H9 (cell line): Measurements from ENCODE around the gene AMOT. TPM values are rescaled to one million over a fixed set of nuclear protein-coding genes. Genes with fewer than 3 reads are reported as not detected.

Experiments
- DNase-seq: peaks from one replicate; pipeline ENCODE4 v3.0.0-alpha.2; 2017
- H2AFZ ChIP-seq: one replicate; pipeline ENCODE4 v1.6.1; 2013; ENCODE audit warnings: mild to moderate bottlenecking, low read length, control low read depth, moderate library complexity
- H2AK5ac ChIP-seq: 2 replicates; pipeline ENCODE4 v1.6.1; 2013; ENCODE audit warnings: low read length, control low read depth, mixed read lengths; ENCODE audit not compliant: insufficient read length
- H2BK120ac ChIP-seq: one replicate; pipeline ENCODE4 v1.6.1; 2013; ENCODE audit warnings: low read depth, mild to moderate bottlenecking, low read length, control low read depth, inconsistent platforms; ENCODE audit not compliant: poor library complexity, severe bottlenecking
- H2BK12ac ChIP-seq: 2 replicates; pipeline ENCODE4 v1.6.1; 2013; ENCODE audit warnings: low read length, control low read depth, mixed read lengths, low read depth; ENCODE audit not compliant: insufficient read length
- H2BK15ac ChIP-seq: 2 replicates; pipeline ENCODE4 v1.6.1; 2013; ENCODE audit warnings: low read depth, low read length, control low read depth
- H2BK20ac ChIP-seq: one replicate; pipeline ENCODE4 v1.6.1; 2013; ENCODE audit warnings: low read depth, mild to moderate bottlenecking, low read length, control low read depth, inconsistent platforms; ENCODE audit not compliant: poor library complexity, severe bottlenecking
- H2BK5ac ChIP-seq: 2 replicates; pipeline ENCODE4 v1.6.1; 2013; ENCODE audit warnings: low read length, control low read depth, mixed read lengths; ENCODE audit not compliant: insufficient read length
- H3K14ac ChIP-seq: 2 replicates; pipeline ENCODE4 v1.6.1; 2013; ENCODE audit warnings: low read length, control low read depth; ENCODE audit not compliant: insufficient read depth
- H3K18ac ChIP-seq: 2 replicates; pipeline ENCODE4 v1.6.1; 2013; ENCODE audit warnings: low read depth, mild to moderate bottlenecking, mixed read lengths, low read length, control low read depth; ENCODE audit not compliant: insufficient read length
- H3K23ac ChIP-seq: 2 replicates; pipeline ENCODE4 v1.6.1; 2013; ENCODE audit warnings: low read length, control low read depth, mixed read lengths, low read depth; ENCODE audit not compliant: insufficient read length
- H3K23me2 ChIP-seq: 2 replicates; pipeline ENCODE4 v1.6.1; 2013; ENCODE audit warnings: low read depth, mild to moderate bottlenecking, mixed read lengths, low read length, control low read depth; ENCODE audit not compliant: insufficient read length, poor library complexity, severe bottlenecking
- H3K27ac ChIP-seq: 2 replicates; pipeline ENCODE4 v1.5.1; 2013; ENCODE audit warnings: low read length, control low read depth, mixed read lengths, low read depth; ENCODE audit not compliant: insufficient read length
- H3K27me3 ChIP-seq: 2 replicates; pipeline ENCODE4 v1.6.1; 2013; ENCODE audit warnings: low read length, control low read depth, inconsistent platforms; ENCODE audit not compliant: insufficient read depth
- H3K4ac ChIP-seq: 2 replicates; pipeline ENCODE4 v1.6.1; 2013; ENCODE audit warnings: low read depth, mild to moderate bottlenecking, control low read depth, inconsistent platforms, low read length, moderate library complexity
- H3K4me1 ChIP-seq: 2 replicates; pipeline ENCODE4 v1.6.1; 2013; ENCODE audit warnings: low read length, control low read depth, inconsistent platforms; ENCODE audit not compliant: insufficient read depth
- H3K4me2 ChIP-seq: 2 replicates; pipeline ENCODE4 v1.6.1; 2013; ENCODE audit warnings: low read length, control low read depth, mixed read lengths; ENCODE audit not compliant: insufficient read length, insufficient read depth
- H3K56ac ChIP-seq: 2 replicates; pipeline ENCODE4 v1.6.1; 2013; ENCODE audit warnings: low read depth, mild to moderate bottlenecking, mixed read lengths, low read length, control low read depth; ENCODE audit not compliant: insufficient read length
- H3K79me1 ChIP-seq: 2 replicates; pipeline ENCODE4 v1.6.1; 2013; ENCODE audit warnings: low read depth, mild to moderate bottlenecking, moderate library complexity, low read length, control low read depth, inconsistent platforms; ENCODE audit not compliant: insufficient read depth, poor library complexity, severe bottlenecking
- H3K79me2 ChIP-seq: 2 replicates; pipeline ENCODE4 v1.6.1; 2013; ENCODE audit warnings: low read length, control low read depth, inconsistent platforms; ENCODE audit not compliant: insufficient read depth
- H3K9ac ChIP-seq: 2 replicates; pipeline ENCODE4 v1.6.1; 2013; ENCODE audit warnings: low read length, control low read depth, mixed read lengths; ENCODE audit not compliant: insufficient read length; ENCODE audit errors: extremely low read depth
- H3K9me3 ChIP-seq: one replicate; pipeline ENCODE4 v1.6.1; 2013; ENCODE audit warnings: low read depth, low read length, inconsistent platforms; ENCODE audit not compliant: control insufficient read depth
- H3T11ph ChIP-seq: one replicate; pipeline ENCODE4 v1.6.1; 2013; ENCODE audit warnings: mild to moderate bottlenecking, low read length, control low read depth, inconsistent platforms
- H4K20me1 ChIP-seq: one replicate; pipeline ENCODE4 v1.6.1; 2013; ENCODE audit not compliant: control insufficient read depth, insufficient read length, insufficient read depth
- H4K5ac ChIP-seq: 2 replicates; pipeline ENCODE4 v1.6.1; 2013; ENCODE audit warnings: low read depth, mild to moderate bottlenecking, mixed read lengths, low read length, control low read depth; ENCODE audit not compliant: insufficient read length
- H4K8ac ChIP-seq: replicated peaks from 2 replicates; pipeline ENCODE4 v1.6.1; 2013; ENCODE audit warnings: low read length, control low read depth, mixed read lengths, low read depth; ENCODE audit not compliant: insufficient read length
- H4K91ac ChIP-seq: 2 replicates; pipeline ENCODE4 v1.6.1; 2013; ENCODE audit warnings: low read depth, mild to moderate bottlenecking, moderate library complexity, mixed read lengths, low read length, control low read depth; ENCODE audit not compliant: insufficient read length
- H3K27ac Mint-ChIP-seq, 3 experiments: 2 replicates in 2 of 3; 3 replicates in 1 of 3; pipeline ENCODE4 v1.8.0; 2020 to 2021; ENCODE audit warnings: mixed read lengths in 3 of 3, mild to moderate bottlenecking in 1 of 3, moderate library complexity in 1 of 3
- H3K27me3 Mint-ChIP-seq: 2 replicates; pipeline ENCODE4 v1.8.0; 2021; ENCODE audit warnings: low read depth, mild to moderate bottlenecking, moderate library complexity, mixed read lengths
- H3K36me3 Mint-ChIP-seq, 3 experiments: 2 replicates in 2 of 3; 3 replicates in 1 of 3; pipeline ENCODE4 v1.8.0; 2020 to 2021; ENCODE audit warnings: low read depth in 3 of 3, mixed read lengths in 3 of 3; ENCODE audit not compliant: insufficient read depth in 1 of 3
- H3K4me1 Mint-ChIP-seq, 2 experiments: 2 replicates each; pipeline ENCODE4 v1.8.0; 2020; ENCODE audit warnings: mixed read lengths in 2 of 2
- H3K4me3 Mint-ChIP-seq, 2 experiments: 2 replicates in 1 of 2; 3 replicates in 1 of 2; pipeline ENCODE4 v1.8.0; 2020 to 2021; ENCODE audit warnings: mild to moderate bottlenecking in 2 of 2, mixed read lengths in 2 of 2, moderate library complexity in 1 of 2
- H3K9me3 Mint-ChIP-seq, 2 experiments: 2 replicates in 1 of 2; 3 replicates in 1 of 2; pipeline ENCODE4 v1.8.0; 2020; ENCODE audit warnings: mild to moderate bottlenecking in 2 of 2, mixed read lengths in 2 of 2, moderate library complexity in 1 of 2
- WGBS: extraction: QIAGEN DNeasy Blood & Tissue Kit; methylation state at CpG from one replicate; pipeline ENCODE4 v1.1.7; 2013; ENCODE audit warnings: missing lambda C conversion rate, low lambda C conversion rate, mixed read lengths; ENCODE audit not compliant: insufficient read length; ENCODE audit errors: extremely low coverage; 5-methylcytosine and 5-hydroxymethylcytosine counted together
- total RNA-seq: library from RNA; stranded (reverse); gene quantifications from 2 replicates; pipeline ENCODE4 v1.2.1, GENCODE V29; 2021
- TF ChIP-seq, protein P1 (sequence below): fragments of 200-600 bp; sonication (generic); conservative IDR thresholded peaks from 3 replicates; pipeline ENCODE4 v1.8.0; 2021; ENCODE audit warnings: antibody characterized with exemption, mild to moderate bottlenecking

Gene AMOT
- total RNA-seq, 1 experiment from 2014 or later, result 17.6 TPM

- Histone ChIP-seq H3K9me3 (no peaks in the 10 kb centered on the region), H4K8ac (no peak overlapping the region), H3K79me2 (no peaks in the 10 kb centered on the region), H3K27ac (no peak overlapping the region), H2BK12ac (no peak overlapping the region), H3K9ac (no peak overlapping the region), H3K56ac (no peak overlapping the region), H2BK5ac (no peak overlapping the region), H3K4ac (no peak overlapping the region), H2BK20ac (no peak overlapping the region), H3K79me1 (no peaks in the 10 kb centered on the region), H3K18ac (no peak overlapping the region), H3K4me1 (peaks cover 10% of the 10 kb centered on the region), H3T11ph (no peak overlapping the region), H2BK15ac (no peak overlapping the region), H3K14ac (no peak overlapping the region), H4K20me1 (peaks cover 2% of the 10 kb centered on the region), H3K4me2 (no peak overlapping the region), H2BK120ac (no peak overlapping the region), H3K23me2 (peaks cover 17% of the 10 kb centered on the region), H2AFZ (no peak overlapping the region), H2AK5ac (no peak overlapping the region), H3K23ac (no peak overlapping the region), H4K5ac (no peak overlapping the region), H3K27me3 (peaks cover 15% of the 10 kb centered on the region; the same call in 1 of the 2 replicates), H4K91ac (no peak overlapping the region)
- Mint-ChIP-seq H3K4me3 (no peak overlapping the region), H3K27ac (no peak overlapping the region), H3K9me3 (peaks cover 7% of the 10 kb centered on the region in 2 experiments), H3K4me1 (peaks cover 46 to 47% of the 10 kb centered on the region in 2 experiments), H3K36me3 (peaks cover 0 to 9% (median 3%) of the 10 kb centered on the region in 3 experiments; a peak in 4 of 7 replicates), H3K27me3 (peaks cover 35% of the 10 kb centered on the region)
- no CpG with 5 or more reads among the region's 1 CpG for WGBS
- no peak for DNase-seq
- TF ChIP-seq, protein P1, sequence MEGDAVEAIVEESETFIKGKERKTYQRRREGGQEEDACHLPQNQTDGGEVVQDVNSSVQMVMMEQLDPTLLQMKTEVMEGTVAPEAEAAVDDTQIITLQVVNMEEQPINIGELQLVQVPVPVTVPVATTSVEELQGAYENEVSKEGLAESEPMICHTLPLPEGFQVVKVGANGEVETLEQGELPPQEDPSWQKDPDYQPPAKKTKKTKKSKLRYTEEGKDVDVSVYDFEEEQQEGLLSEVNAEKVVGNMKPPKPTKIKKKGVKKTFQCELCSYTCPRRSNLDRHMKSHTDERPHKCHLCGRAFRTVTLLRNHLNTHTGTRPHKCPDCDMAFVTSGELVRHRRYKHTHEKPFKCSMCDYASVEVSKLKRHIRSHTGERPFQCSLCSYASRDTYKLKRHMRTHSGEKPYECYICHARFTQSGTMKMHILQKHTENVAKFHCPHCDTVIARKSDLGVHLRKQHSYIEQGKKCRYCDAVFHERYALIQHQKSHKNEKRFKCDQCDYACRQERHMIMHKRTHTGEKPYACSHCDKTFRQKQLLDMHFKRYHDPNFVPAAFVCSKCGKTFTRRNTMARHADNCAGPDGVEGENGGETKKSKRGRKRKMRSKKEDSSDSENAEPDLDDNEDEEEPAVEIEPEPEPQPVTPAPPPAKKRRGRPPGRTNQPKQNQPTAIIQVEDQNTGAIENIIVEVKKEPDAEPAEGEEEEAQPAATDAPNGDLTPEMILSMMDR, result no peak
Measured at GRCh38 chrX:112837531-112837930, 3.1 kb downstream of the AMOT start.
